Endothelial cell of umbilical vein (primary cell): ENCODE measurements around the gene NUDT13. TPM values are rescaled to one million over a fixed set of nuclear protein-coding genes. Genes with fewer than 3 reads are reported as not detected.

Source experiments
- BruUV-seq: library from RNA; stranded (reverse); fragments of 400-500 nt; replicated peaks from 2 replicates; lab custom pipeline; 2021; lab: Mats Ljungman, UMichigan
- CTCF ChIA-PET: fragments of 300-600, 350-600 bp; sonication (Branson Sonifier 250); formaldehyde crosslinking; loops from one replicate; lab custom pipeline; 2021; ENCODE audit warnings: antibody characterized with exemption, inconsistent platforms; lab: Charles Lee
- POLR2A ChIA-PET: fragments of 300-600, 350-600 bp; sonication (Branson Sonifier 250); formaldehyde crosslinking; loops from one replicate; lab custom pipeline; 2021; ENCODE audit warnings: antibody characterized with exemption, inconsistent platforms; lab: Charles Lee
- DNase-seq: peaks from one replicate; pipeline ENCODE4 v3.0.0-alpha.2; 2011; ENCODE audit warnings: low read depth, low spot score
- FAIRE-seq: peaks from 2 replicates; lab custom pipeline; 2011; peaks lifted over from hg19 to GRCh38; lab: Jason Lieb, UNC
- H2AFZ ChIP-seq: 2 replicates; pipeline ENCODE4 v1.6.0; 2012; ENCODE audit warnings: low read depth, low read length, control low read depth, inconsistent platforms
- H3K27ac ChIP-seq: 2 replicates; pipeline ENCODE4 v1.5.1; 2011; ENCODE audit warnings: low read depth, mild to moderate bottlenecking, control low read depth, low read length, moderate library complexity; ENCODE audit not compliant: insufficient read depth
- H3K27me3 ChIP-seq, 2 experiments: 2 replicates each; pipeline versions ENCODE4 v1.6.0 to v1.6.1; 2011; ENCODE audit warnings: low read length in 2 of 2, mixed read lengths in 1 of 2; ENCODE audit not compliant: control insufficient read depth in 2 of 2, insufficient read depth in 2 of 2
- H3K36me3 ChIP-seq, 2 experiments: 2 replicates in 1 of 2; 3 replicates in 1 of 2; pipeline ENCODE4 v1.5.1; 2011; ENCODE audit warnings: low read length in 2 of 2, mild to moderate bottlenecking in 1 of 2, moderate library complexity in 1 of 2; ENCODE audit not compliant: control insufficient read depth in 2 of 2, insufficient read depth in 2 of 2; ENCODE audit errors: extremely low read depth in 1 of 2
- H3K4me1 ChIP-seq: 3 replicates; pipeline ENCODE4 v1.5.1; 2011; ENCODE audit warnings: mild to moderate bottlenecking, low read length; ENCODE audit not compliant: control insufficient read depth, insufficient read depth; ENCODE audit errors: extremely low read depth
- H3K4me2 ChIP-seq: 2 replicates; pipeline ENCODE4 v1.6.1; 2011; ENCODE audit warnings: low read length, control low read depth, mixed read lengths; ENCODE audit not compliant: insufficient read depth
- H3K4me3 ChIP-seq, 3 experiments: fragments of 200-600 bp in 1 of 3; sonication (generic), shearing (Covaris generic) in 1 of 3; replicated peaks in 1 of 3; 2 replicates each; pipeline ENCODE4 v1.5.1; 2011 to 2016; ENCODE audit warnings: control low read depth in 3 of 3, low read length in 3 of 3, mild to moderate bottlenecking in 2 of 3, inconsistent platforms in 1 of 3, low read depth in 1 of 3, moderate library complexity in 1 of 3; ENCODE audit not compliant: insufficient read depth in 1 of 3
- H3K79me2 ChIP-seq: 2 replicates; pipeline ENCODE4 v1.6.0; 2012; ENCODE audit warnings: low read length, inconsistent platforms; ENCODE audit not compliant: control insufficient read depth, insufficient read depth
- H3K9ac ChIP-seq: replicated peaks from 2 replicates; pipeline ENCODE3; 2011; ENCODE audit warnings: low read length, control low read depth; ENCODE audit not compliant: insufficient read depth; ENCODE audit errors: extremely low read depth
- H3K9me1 ChIP-seq: replicated peaks from 3 replicates; pipeline ENCODE4 v1.6.0; 2011; ENCODE audit warnings: mild to moderate bottlenecking, low read length; ENCODE audit not compliant: control insufficient read depth, insufficient read depth; ENCODE audit errors: extremely low read depth
- H3K9me3 ChIP-seq: replicated peaks from 2 replicates; pipeline ENCODE4 v1.5.1; 2012; ENCODE audit warnings: low read length, inconsistent platforms; ENCODE audit not compliant: control insufficient read depth, insufficient read depth
- H4K20me1 ChIP-seq: replicated peaks from 2 replicates; pipeline ENCODE3; 2011; ENCODE audit warnings: mild to moderate bottlenecking, low read length; ENCODE audit not compliant: control insufficient read depth, insufficient read depth; ENCODE audit errors: extremely low read depth
- CTCF ChIP-seq, 2 donors: IDR thresholded peaks; 1 replicate in 1 of 2; 2 replicates in 1 of 2; pipeline ENCODE4 v1.5.1; 2011; ENCODE audit warnings: low read length in 2 of 2, mild to moderate bottlenecking in 2 of 2, moderate library complexity in 2 of 2, control low read depth in 1 of 2, inconsistent platforms in 1 of 2, low read depth in 1 of 2; ENCODE audit not compliant: insufficient read depth in 1 of 2; ENCODE audit errors: extremely low read depth in 1 of 2
- EZH2 ChIP-seq: IDR thresholded peaks from 2 replicates; pipeline ENCODE4 v1.6.1; 2012; ENCODE audit warnings: borderline replicate concordance, low read depth, mild to moderate bottlenecking, moderate library complexity, low read length, inconsistent platforms; ENCODE audit not compliant: severe bottlenecking
- FOS ChIP-seq: IDR thresholded peaks from 2 replicates; pipeline ENCODE4 v1.6.1; 2011; ENCODE audit warnings: mild to moderate bottlenecking, low read length, moderate library complexity, borderline replicate concordance; ENCODE audit not compliant: insufficient read depth
- GATA2 ChIP-seq: IDR thresholded peaks from 2 replicates; pipeline ENCODE4 v1.7.0; 2011; ENCODE audit warnings: low read depth, mild to moderate bottlenecking, moderate library complexity, mixed read lengths, low read length; ENCODE audit not compliant: insufficient read length, insufficient read depth
- JUN ChIP-seq: IDR thresholded peaks from 2 replicates; pipeline ENCODE4 v1.6.1; 2011; ENCODE audit warnings: borderline replicate concordance, low read depth; ENCODE audit not compliant: insufficient read length, insufficient read depth
- MAX ChIP-seq: IDR thresholded peaks from 2 replicates; pipeline ENCODE4 v1.6.1; 2011; ENCODE audit not compliant: insufficient read depth, insufficient read length
- MYC ChIP-seq: IDR thresholded peaks from one replicate; pipeline ENCODE4 v1.6.1; 2011; ENCODE audit warnings: mild to moderate bottlenecking, low read depth, low read length
- POLR2A ChIP-seq: IDR thresholded peaks from 2 replicates; pipeline ENCODE4 v1.6.1; 2012; ENCODE audit warnings: low read depth, mild to moderate bottlenecking, control low read depth, low read length
- POLR2AphosphoS5 ChIP-seq: IDR thresholded peaks from 2 replicates; pipeline ENCODE4 v1.6.1; 2012; ENCODE audit warnings: low read depth, mild to moderate bottlenecking, control low read depth, low read length, moderate library complexity; ENCODE audit not compliant: insufficient read depth
- dilution Hi-C: fragments of 300-500 bp; cut with MboI; formaldehyde crosslinking; loops from one replicate; pipeline ENCODE4 v1.15.0; 2019; ENCODE audit warnings: low sequenced_read_pairs; ENCODE audit not compliant: extremely low pct_ligation_motif_present
- intact Hi-C: fragments of 100-400 bp; cut with micrococcal nuclease; formaldehyde crosslinking; loops from one replicate; pipeline ENCODE4 v1.10.0; 2022
- polyA plus RNA-seq, 4 experiments: library from polyadenylated mRNA; depleted of rRNA in 3 of 4; stranded (reverse) in 3 of 4; unstranded in 1 of 4; fragments of >200 nt; gene quantifications; 2 replicates each; pipeline versions ENCODE4 v1.2.1 to v1.2.3, GENCODE V29; 2011 to 2012; ENCODE audit warnings: missing spikeins in 1 of 4
- total RNA-seq: library from RNA; stranded (reverse); gene quantifications from 2 replicates; pipeline ENCODE4 v1.2.3, GENCODE V29; 2021

The NUDT13 gene
- total and polyA plus RNA-seq, 2 donors (not counting 3 experiments of a cell fraction or from before 2014, with no cell fraction given): 1.6 to 2.3 TPM

DNA sequence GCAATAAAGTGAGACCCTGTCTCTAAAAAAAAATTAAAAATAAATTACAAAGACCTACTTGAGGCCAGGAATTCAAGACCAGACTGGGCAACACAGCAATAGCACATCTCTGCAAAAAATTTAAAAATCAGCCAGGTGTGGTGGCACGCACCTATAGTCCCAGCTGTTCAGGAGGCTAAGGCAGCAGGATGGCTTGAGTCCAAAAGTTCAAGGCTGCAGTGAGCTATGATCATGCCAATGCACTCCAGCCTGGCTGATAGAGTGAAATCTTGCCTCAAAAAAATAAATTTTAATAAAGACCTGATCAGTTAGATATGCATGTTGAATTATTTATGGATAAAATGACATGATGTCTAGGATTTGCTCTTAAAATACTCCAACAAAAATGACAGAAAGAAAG is 48.5 kb upstream of the NUDT13 start:
- TF ChIP-seq CTCF (IDR thresholded peaks at IDR 0.05; ENCODE audit: extremely low read depth in 1 of 2, insufficient read depth in 1 of 2, low read depth in 1 of 2, low read length in 2 of 2) (no peak), GATA2 (no peak), EZH2 (no peak), POLR2A (no peak), FOS (no peak)
- no peak for DNase-seq
- Histone ChIP-seq H3K79me2 (no peaks in the 10 kb centered on the region), H3K9me1 (no peaks in the 10 kb centered on the region), H3K9ac (no peak overlapping the region), H3K4me1 (peaks cover 9% of the 10 kb centered on the region), H2AFZ (no peak overlapping the region), H3K36me3 (peaks cover 0 to 2% of the 10 kb centered on the region in 2 experiments), H3K4me3 (no peak overlapping the region), H3K4me2 (no peak overlapping the region), H3K27ac (no peak overlapping the region), H3K9me3 (no peaks in the 10 kb centered on the region), H4K20me1 (no peaks in the 10 kb centered on the region), H3K27me3 (no peaks in the 10 kb centered on the region)
- ChIA-PET POLR2A (no interaction called here), CTCF (interaction anchor here (0.6 to 3.5 kb wide), 57 partner anchors 8 to 700 kb away, joined by 3 to 30 read pairs (median 4); partner anchors contain the start of genes ECD, FAM149B1, MICU1 and NUDT13)
- dilution Hi-C loops: no loop called here
- no TSS peak for BruUV-seq
- FAIRE-seq: no peak
- intact Hi-C loops: loop anchor here (1.0 to 2.0 kb wide), 4 partner anchors 186 to 697 kb away; partner anchors contain the start of gene MCU

GRCh38 chr10:73065441-73065840 is 44.8 kb upstream of the NUDT13 start:
- Histone ChIP-seq H3K9me1 (no peaks in the 10 kb centered on the region), H3K4me1 (peaks cover under 1% of the 10 kb centered on the region), H3K9me3 (no peaks in the 10 kb centered on the region), H3K4me3 (no peak overlapping the region), H3K79me2 (no peaks in the 10 kb centered on the region), H3K4me2 (no peak overlapping the region), H3K27ac (no peak overlapping the region), H3K9ac (no peak overlapping the region), H4K20me1 (no peaks in the 10 kb centered on the region), H3K36me3 (peaks cover 2% of the 10 kb centered on the region in 2 experiments), H3K27me3 (no peaks in the 10 kb centered on the region), H2AFZ (no peak overlapping the region)
- BruUV-seq: no TSS peak
- FAIRE-seq: no peak
- intact Hi-C loops (no loop called here), dilution Hi-C loops (no loop called here)
- no peak for TF ChIP-seq GATA2
- no peak for TF ChIP-seq POLR2A
- no peak for TF ChIP-seq JUN
- no peak for TF ChIP-seq MYC
- TF ChIP-seq EZH2: no peak
- TF ChIP-seq POLR2AphosphoS5: no peak
- no peak for TF ChIP-seq FOS
- TF ChIP-seq MAX: no peak
- TF ChIP-seq CTCF (IDR thresholded peaks at IDR 0.05; ENCODE audit: extremely low read depth in 1 of 2, insufficient read depth in 1 of 2, low read depth in 1 of 2, low read length in 2 of 2): no peak
- ChIA-PET POLR2A (no interaction called here), CTCF (interaction anchor here (2.1 kb wide), 1 partner anchor 30 kb away, joined by 4 read pairs; no protein-coding TSS in a partner anchor)
- DNase-seq: no peak
